HG03432 (cell line): ENCODE results near the gene RTN3.
"Not testable (repeated sequence)": the region's sequence is repeated elsewhere in the genome, so short reads cannot be mapped to it uniquely, and the experiment has no call there.

ENCODE experiments used
- ATAC-seq: cut with Tn5 transposase; IDR thresholded peaks from one replicate; pipeline ENCODE4 v1.9.1; 2021; ENCODE audit warnings: mild to moderate bottlenecking, moderate library complexity; ENCODE audit not compliant: unreplicated experiment

The RTN3 gene

GRCh38 chr11:63768237-63769041 is 87.1 kb downstream of the RTN3 start, which contains the start of gene ZFTA:
TSS of gene ZFTA (minus strand) at chr11:63768775. CDS start at chr11:63768622, 153 bp downstream.
- peak; percentile 68 for ATAC-seq

GRCh38 chr11:63769042-63769713 is 87.9 kb downstream of the RTN3 start:
- peak; percentile 40 for ATAC-seq

- no peak for ATAC-seq
Measured at GRCh38 chr11:63769714-63770455, 88.6 kb downstream of the RTN3 start.

DNA sequence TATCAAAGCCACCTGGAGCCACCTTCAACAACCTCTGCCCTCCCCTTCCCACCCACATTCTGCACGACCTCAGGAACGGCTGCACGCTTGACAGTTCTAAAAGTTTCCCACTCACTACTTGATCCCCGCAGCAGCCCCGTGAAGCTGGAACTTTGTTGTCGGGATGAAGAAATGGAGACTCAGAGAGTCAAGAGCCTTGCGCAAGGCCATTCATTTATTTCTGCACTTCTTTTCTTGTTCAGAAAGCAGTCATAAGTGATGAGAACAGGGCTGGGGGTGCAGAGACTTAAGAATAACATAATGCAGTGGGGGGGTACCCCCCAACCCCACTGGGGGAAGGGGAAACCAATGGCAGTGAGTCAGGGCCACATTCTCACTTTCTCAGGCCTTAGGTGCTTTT is 89.5 kb downstream of the RTN3 start:
- ATAC-seq, result no peak

GRCh38 chr11:63771741-63772318 is 90.5 kb downstream of the RTN3 start:
- not testable (repeated sequence) for ATAC-seq

GRCh38 chr11:63775191-63775590 is 93.9 kb downstream of the RTN3 start:
- no peak for ATAC-seq

DNA sequence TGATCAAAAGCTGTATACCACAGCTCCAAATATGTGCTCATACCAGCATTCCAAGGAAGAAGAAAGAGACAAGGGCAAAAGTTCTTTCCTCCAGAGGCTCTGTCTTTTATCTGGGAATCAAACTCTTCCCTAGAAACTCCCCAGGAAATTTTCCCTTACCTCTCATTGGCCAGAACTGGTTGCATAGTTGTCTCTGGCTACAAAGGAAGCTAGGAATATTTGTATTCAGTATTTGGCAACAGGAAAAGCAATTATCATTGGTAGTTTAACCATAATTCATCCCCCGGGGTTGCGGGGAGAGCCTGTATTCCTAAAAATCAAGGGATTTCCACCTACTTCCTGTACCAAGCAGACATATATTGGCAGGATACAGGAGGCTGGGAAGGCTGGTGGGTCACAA is 97.7 kb downstream of the RTN3 start:
- no peak for ATAC-seq

GRCh38 chr11:63782749-63783148 is 101.4 kb downstream of the RTN3 start:
- ATAC-seq, result no peak

GRCh38 chr11:63783925-63784592 is 102.8 kb downstream of the RTN3 start:
- ATAC-seq, result no peak

DNA sequence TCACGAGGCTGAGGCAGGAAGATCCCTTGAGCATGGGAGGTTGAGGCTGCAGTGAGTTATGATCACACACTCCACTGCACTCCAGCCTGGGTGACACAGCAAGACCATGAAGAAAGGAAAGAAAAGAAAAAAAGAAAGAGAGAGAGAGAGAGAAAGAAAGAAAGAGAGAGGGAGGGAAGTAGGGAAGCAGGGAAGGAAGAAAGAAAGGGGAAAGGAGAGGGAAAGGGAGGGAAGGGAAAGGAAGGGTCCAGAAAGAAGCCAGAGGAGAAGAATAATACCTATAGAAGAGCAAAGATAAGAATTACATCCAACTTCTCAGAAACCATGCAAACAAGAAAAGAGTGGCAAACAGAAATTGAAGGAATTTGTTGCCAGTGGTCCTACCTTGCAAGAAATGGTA is 104.5 kb downstream of the RTN3 start:
- no peak for ATAC-seq

DNA sequence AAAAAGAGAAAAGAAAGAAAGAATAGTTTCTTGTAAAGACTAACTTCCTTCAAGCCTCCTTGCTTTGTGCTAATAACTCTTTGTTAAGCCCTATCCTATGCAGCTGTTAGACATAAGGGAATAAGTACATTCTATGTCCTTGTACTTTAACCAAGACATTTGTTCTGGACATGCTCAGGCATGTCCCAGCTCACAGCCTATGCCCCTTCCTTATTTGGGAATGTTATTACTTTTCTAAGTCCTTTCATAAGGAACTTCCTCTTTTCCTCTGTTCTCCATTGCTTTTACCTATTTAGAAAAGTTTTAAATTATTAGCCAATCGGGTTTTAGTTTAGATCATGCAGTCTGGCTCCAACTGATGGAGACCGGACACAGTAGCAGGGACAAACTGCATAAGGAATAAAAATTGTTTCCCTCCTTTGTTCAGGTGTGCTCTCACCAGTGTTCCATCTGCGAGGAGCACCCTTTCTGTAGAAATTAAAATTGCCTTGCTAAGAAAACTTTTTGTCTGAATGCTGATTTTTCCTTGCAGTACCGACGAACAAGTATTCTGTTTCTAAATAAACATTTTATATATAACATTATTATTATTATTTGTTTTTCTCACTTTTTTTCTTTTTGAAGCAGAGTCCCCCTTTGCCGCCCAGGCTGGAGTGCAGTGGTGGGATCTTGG is 110.3 kb downstream of the RTN3 start:
- ATAC-seq, result no peak

GRCh38 chr11:63793161-63793560 is 111.9 kb downstream of the RTN3 start:
- no peak for ATAC-seq

GRCh38 chr11:63795066-63795465 is 113.8 kb downstream of the RTN3 start:
- ATAC-seq, result no peak

GRCh38 chr11:63800921-63801320 is 119.6 kb downstream of the RTN3 start:
- ATAC-seq, result no peak

DNA sequence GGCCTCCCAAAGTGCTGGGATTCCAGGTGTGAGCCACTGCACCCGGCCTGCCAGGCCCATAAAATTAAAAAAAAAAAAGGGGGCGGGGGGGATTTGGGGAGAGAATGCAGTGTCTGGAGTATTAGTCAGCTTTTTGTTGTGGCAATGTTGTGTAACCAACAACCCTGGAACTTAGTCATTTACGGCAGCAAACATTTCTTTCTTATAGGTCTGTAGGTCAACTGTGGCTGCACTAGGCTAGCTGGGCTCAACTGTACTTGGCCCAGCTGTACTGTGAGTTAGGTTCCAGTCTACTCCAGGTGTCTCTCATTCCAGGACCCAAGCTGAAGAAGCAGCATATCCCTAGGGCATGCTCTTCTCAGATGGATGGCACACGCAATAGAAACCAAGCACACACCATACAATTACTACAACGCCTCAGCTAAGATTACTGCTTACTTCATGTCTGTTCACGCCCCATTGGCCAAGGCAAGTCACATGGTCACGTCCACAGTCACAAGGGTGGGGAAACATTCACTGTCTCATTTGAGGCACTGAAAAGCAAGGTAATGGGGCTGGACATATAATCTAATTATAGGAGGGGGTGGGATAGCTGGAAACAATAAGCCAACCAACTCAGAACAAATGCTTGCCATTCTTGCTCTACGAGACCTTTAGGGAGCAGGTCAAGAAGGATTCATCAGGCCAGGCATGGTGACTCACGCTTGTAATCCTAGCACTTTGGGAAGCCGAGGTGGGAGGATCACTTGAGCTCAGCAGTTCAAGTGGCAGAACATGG is 121.5 kb downstream of the RTN3 start:
- no peak for ATAC-seq

- ATAC-seq, result no peak
Measured at GRCh38 chr11:63804259-63804658, 123.0 kb downstream of the RTN3 start.

DNA sequence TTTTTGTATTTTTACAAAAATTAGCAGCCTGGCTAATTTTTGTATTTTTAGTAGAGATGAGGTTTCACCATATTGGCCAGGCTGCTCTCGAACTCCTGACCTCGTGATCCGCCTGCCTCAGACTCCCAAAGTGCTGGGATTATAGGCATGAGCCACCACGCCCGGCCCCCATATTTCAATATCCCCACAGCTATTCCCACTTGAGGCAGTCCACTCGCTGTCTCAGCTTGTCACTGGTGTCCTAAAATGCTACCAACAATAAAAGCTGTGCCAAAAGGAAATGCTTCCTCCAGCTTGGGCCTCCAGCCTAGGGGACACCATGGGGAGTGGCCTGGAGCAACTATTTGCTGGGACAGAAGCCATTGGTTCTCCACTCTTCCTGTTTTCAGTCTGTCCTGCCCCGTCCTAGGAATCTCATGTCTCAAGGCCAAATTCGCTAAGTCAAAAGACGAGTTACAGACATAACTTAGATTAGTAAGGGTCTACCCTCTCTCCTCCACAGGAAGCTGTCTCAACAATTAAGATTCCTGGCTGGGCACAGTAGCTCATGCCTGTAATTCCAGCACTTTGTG is 124.6 kb downstream of the RTN3 start:
- ATAC-seq, result no peak
